HCT116 (cell line): ENCODE data around the gene GNLY. TPM values are rescaled to one million over a fixed set of nuclear protein-coding genes. Genes with fewer than 3 reads are reported as not detected.

ENCODE experiments used
- ATAC-seq: fragments of 200-7000 bp; cut with Tn5 transposase; 2 replicates; pipeline ENCODE4 v1.9.1; 2020; ENCODE audit warnings: mild to moderate bottlenecking, moderate library complexity
- BruUV-seq: library from RNA; stranded (reverse); fragments of 400-500 nt; replicated peaks from 2 replicates; lab custom pipeline; 2021; lab: Mats Ljungman, UMichigan
- CTCF ChIA-PET: fragments of 300-600 bp; sonication (Branson Sonifier 250); formaldehyde crosslinking; loops from one replicate; lab custom pipeline; 2021; ENCODE audit warnings: antibody characterized with exemption; lab: Charles Lee
- POLR2A ChIA-PET: fragments of 300-600, 350-600 bp; sonication (Branson Sonifier 250); formaldehyde crosslinking; loops from one replicate; lab custom pipeline; 2021; ENCODE audit warnings: antibody characterized with exemption; lab: Charles Lee
- RAD21 ChIA-PET, 2 experiments: fragments of 300-600 bp; sonication (Branson Sonifier 250); formaldehyde crosslinking; loops; one replicate each; lab custom pipeline; 2023; ENCODE audit warnings: low total read pairs in 2 of 2; ENCODE audit not compliant: uncharacterized antibody in 2 of 2, unreplicated experiment in 2 of 2, low non-redundant PET in 1 of 2; lab: Charles Lee
- DNase-seq: peaks from one replicate; pipeline ENCODE4 v3.0.0-alpha.2; 2010; ENCODE audit warnings: low read depth, low spot score
- H2AFZ ChIP-seq: fragments of 200-600 bp; shearing (Covaris generic), sonication (generic); 2 replicates; pipeline ENCODE4 v1.6.1; 2017; ENCODE audit warnings: low read depth, mixed run types, mixed read lengths, antibody characterized with exemption, low read length; ENCODE audit not compliant: poor library complexity, severe bottlenecking
- H3K27ac ChIP-seq: 2 replicates; pipeline ENCODE4 v1.5.1; 2012; ENCODE audit warnings: low read depth, low read length
- H3K27me3 ChIP-seq: fragments of 200-600 bp; sonication (generic); 2 replicates; pipeline ENCODE4 v1.6.1; 2016; ENCODE audit warnings: mixed run types, low read length, mixed read lengths; ENCODE audit not compliant: insufficient read depth
- H3K36me3 ChIP-seq, 2 experiments: fragments of 200-500 bp in 1 of 2; fragments of 200-600 bp in 1 of 2; sonication (Bioruptor generic) in 1 of 2; sonication (generic) in 1 of 2; 2 replicates each; pipeline versions ENCODE4 v1.5.1 to v1.6.1; 2014 to 2016; ENCODE audit warnings: low read length in 2 of 2, inconsistent platforms in 1 of 2, mixed read lengths in 1 of 2, mixed run types in 1 of 2; ENCODE audit not compliant: insufficient read depth in 2 of 2, control insufficient read depth in 1 of 2
- H3K4me1 ChIP-seq, 2 experiments: fragments of 200-600 bp in 1 of 2; sonication (generic) in 1 of 2; 2 replicates each; pipeline versions ENCODE4 v1.5.1 to v1.6.1; 2012 to 2017; ENCODE audit warnings: low read length in 2 of 2, inconsistent platforms in 1 of 2, mild to moderate bottlenecking in 1 of 2, mixed read lengths in 1 of 2, mixed run types in 1 of 2, moderate library complexity in 1 of 2; ENCODE audit not compliant: insufficient read depth in 2 of 2, control insufficient read depth in 1 of 2
- H3K4me2 ChIP-seq: fragments of 200-600 bp; sonication (generic); 2 replicates; pipeline ENCODE4 v1.6.1; 2017; ENCODE audit warnings: mixed run types, low read length, mixed read lengths
- H3K4me3 ChIP-seq, 2 experiments: fragments of 200-600 bp in 1 of 2; sonication (generic) in 1 of 2; replicated peaks in 1 of 2; 2 replicates each; pipeline ENCODE4 v1.5.1; 2011 to 2016; ENCODE audit warnings: low read length in 2 of 2, control low read depth in 1 of 2, low read depth in 1 of 2, mild to moderate bottlenecking in 1 of 2, mixed read lengths in 1 of 2, mixed run types in 1 of 2
- H3K79me2 ChIP-seq: fragments of 200-600 bp; sonication (generic); 2 replicates; pipeline ENCODE4 v1.6.1; 2017; ENCODE audit warnings: mild to moderate bottlenecking, mixed run types, low read length, moderate library complexity, mixed read lengths; ENCODE audit not compliant: insufficient read depth
- H3K9ac ChIP-seq: fragments of 200-600 bp; sonication (generic); 2 replicates; pipeline ENCODE4 v1.6.1; 2016; ENCODE audit warnings: low read length, mixed read lengths
- H3K9me2 ChIP-seq: fragments of 200-600 bp; sonication (generic), shearing (Covaris generic); 2 replicates; pipeline ENCODE4 v1.6.1; 2017; ENCODE audit warnings: mixed run types, mild to moderate bottlenecking, moderate library complexity; ENCODE audit not compliant: insufficient read depth
- H3K9me3 ChIP-seq, 2 experiments: fragments of 200-500 bp in 1 of 2; fragments of 200-600 bp in 1 of 2; sonication (Bioruptor generic) in 1 of 2; sonication (generic) in 1 of 2; 2 replicates each; pipeline ENCODE4 v1.6.1; 2014 to 2017; ENCODE audit warnings: low read length in 2 of 2, mixed read lengths in 2 of 2, inconsistent platforms in 1 of 2, low read depth in 1 of 2, mild to moderate bottlenecking in 1 of 2, mixed run types in 1 of 2, moderate library complexity in 1 of 2; ENCODE audit not compliant: control insufficient read depth in 1 of 2, insufficient read depth in 1 of 2
- H4K20me1 ChIP-seq: fragments of 200-600 bp; sonication (generic), shearing (Covaris generic); 2 replicates; pipeline ENCODE4 v1.6.1; 2017; ENCODE audit warnings: mixed run types, mild to moderate bottlenecking, moderate library complexity; ENCODE audit not compliant: insufficient read depth
- CBX3 ChIP-seq: IDR thresholded peaks from 2 replicates; pipeline ENCODE4 v1.6.1; 2012; ENCODE audit warnings: low read depth
- CEBPB ChIP-seq: IDR thresholded peaks from 2 replicates; pipeline ENCODE4 v1.6.1; 2012; ENCODE audit warnings: low read depth
- CTCF ChIP-seq, 3 experiments: fragments of 200-600 bp in 1 of 3; sonication (generic) in 1 of 3; IDR thresholded peaks in 2 of 3; conservative IDR thresholded peaks in 1 of 3; 2 replicates each; pipeline ENCODE4 v1.5.1; 2012 to 2017; ENCODE audit warnings: low read depth in 2 of 3, low read length in 2 of 3, antibody characterized with exemption in 1 of 3, borderline replicate concordance in 1 of 3, control low read depth in 1 of 3, mild to moderate bottlenecking in 1 of 3, mixed read lengths in 1 of 3, mixed run types in 1 of 3, moderate library complexity in 1 of 3; ENCODE audit not compliant: insufficient read depth in 1 of 3
- EGR1 ChIP-seq: IDR thresholded peaks from 2 replicates; pipeline ENCODE4 v1.6.1; 2012; ENCODE audit warnings: low read depth
- ELF1 ChIP-seq: IDR thresholded peaks from 2 replicates; pipeline ENCODE4 v1.6.1; 2012; ENCODE audit warnings: low read depth, borderline replicate concordance
- FOSL1 ChIP-seq: IDR thresholded peaks from 2 replicates; pipeline ENCODE4 v1.6.1; 2012; ENCODE audit warnings: low read depth
- MAX ChIP-seq: IDR thresholded peaks from 2 replicates; pipeline ENCODE4 v1.6.1; 2012
- POLR2A ChIP-seq: IDR thresholded peaks from 2 replicates; pipeline ENCODE4 v1.7.0; 2011; ENCODE audit warnings: borderline replicate concordance; ENCODE audit not compliant: insufficient read depth, insufficient read length; ENCODE audit errors: extremely low read depth
- RAD21 ChIP-seq: IDR thresholded peaks from 2 replicates; pipeline ENCODE4 v1.6.1; 2012; ENCODE audit warnings: low read depth, mild to moderate bottlenecking
- SP1 ChIP-seq: IDR thresholded peaks from 2 replicates; pipeline ENCODE4 v1.6.1; 2012; ENCODE audit warnings: low read depth
- SRF ChIP-seq: IDR thresholded peaks from 2 replicates; pipeline ENCODE4 v1.6.1; 2012; ENCODE audit warnings: low read depth
- ZBTB33 ChIP-seq: IDR thresholded peaks from 2 replicates; pipeline ENCODE4 v1.6.1; 2011; ENCODE audit warnings: mild to moderate bottlenecking, low read length, moderate library complexity; ENCODE audit not compliant: insufficient replicate concordance; ENCODE audit errors: extremely low read depth
- ZFX ChIP-seq: fragments of 450-650 bp; IDR thresholded peaks from 2 replicates; pipeline ENCODE4 v1.6.1; 2017
- intact Hi-C: fragments of 100-400 bp; cut with micrococcal nuclease; formaldehyde crosslinking; loops from 2 replicates; pipeline ENCODE4 v1.10.0; 2022
- total RNA-seq: library from RNA; stranded (reverse); gene quantifications from one replicate; pipeline ENCODE4 v1.2.1, GENCODE V29; 2021; ENCODE audit not compliant: unreplicated experiment

Gene GNLY
- total RNA-seq, 1 experiment from 2014 or later, result 0.74 TPM

GRCh38 chr2:85666435-85667316 lies 27.5 kb upstream of the GNLY start:
- H3K27me3 ChIP-seq, result no peaks in the 10 kb centered on the region
- TF ChIP-seq POLR2A (no peak), ELF1 (no peak), CEBPB (no peak)
- TF ChIP-seq, all 23 proteins: peak for 0
- ATAC-seq (no peak), DNase-seq (no peak)
- H3K9me2 ChIP-seq, result no peaks in the 10 kb centered on the region
- no peaks in the 10 kb centered on the region for H4K20me1 ChIP-seq
- intact Hi-C loops, result no loop called here
- H3K79me2 ChIP-seq, result no peaks in the 10 kb centered on the region
- CTCF ChIA-PET, result interaction anchor here (1.2 kb wide), 1 partner anchor 30 kb away, joined by 3 read pairs; no protein-coding TSS in a partner anchor
- no peak overlapping the region for H2AFZ ChIP-seq
- H3K4me1 ChIP-seq, result peaks cover 0 to 15% of the 10 kb centered on the region in 2 experiments; a peak in 2 of 4 replicates
- RAD21 ChIA-PET, result interaction anchor here in 1 of 2 experiments (0.7 kb wide), 1 partner anchor 18 kb away, joined by 3 read pairs; no protein-coding TSS in a partner anchor
- no peak overlapping the region for H3K27ac ChIP-seq
- H3K36me3 ChIP-seq, result no peaks in the 10 kb centered on the region
- H3K9me3 ChIP-seq, result no peaks in the 10 kb centered on the region
- no peak overlapping the region for H3K4me2 ChIP-seq
- H3K4me3 ChIP-seq, result no peak overlapping the region
- no TSS peak for BruUV-seq
- POLR2A ChIA-PET, result no interaction called here
- H3K9ac ChIP-seq, result no peak overlapping the region

GRCh38 chr2:85667561-85668008 lies 26.6 kb upstream of the GNLY start:
- no peaks in the 10 kb centered on the region for H3K36me3 ChIP-seq
- no peak overlapping the region for H3K9ac ChIP-seq
- intact Hi-C loops, result no loop called here
- CTCF ChIA-PET, result interaction anchor here (1.6 kb wide), 1 partner anchor 31 kb away, joined by 5 read pairs; no protein-coding TSS in a partner anchor
- ATAC-seq (no peak), DNase-seq (no peak)
- RAD21 ChIA-PET, result no interaction called here
- H3K27ac ChIP-seq, result no peak overlapping the region
- POLR2A ChIA-PET, result no interaction called here
- H2AFZ ChIP-seq, result no peak overlapping the region
- H3K9me2 ChIP-seq, result no peaks in the 10 kb centered on the region
- H4K20me1 ChIP-seq, result no peaks in the 10 kb centered on the region
- no peaks in the 10 kb centered on the region for H3K27me3 ChIP-seq
- no peak overlapping the region for H3K4me3 ChIP-seq
- H3K79me2 ChIP-seq, result no peaks in the 10 kb centered on the region
- peaks cover 0 to 8% of the 10 kb centered on the region in 2 experiments; a peak in 1 of 4 replicates for H3K4me1 ChIP-seq
- H3K4me2 ChIP-seq, result no peak overlapping the region
- H3K9me3 ChIP-seq, result no peaks in the 10 kb centered on the region
- BruUV-seq, result no TSS peak
- TF ChIP-seq CTCF (IDR thresholded peaks at IDR 0.05 in 2 of 3, conservative IDR thresholded peaks at IDR 0.05 in 1 of 3; ENCODE audit: borderline replicate concordance in 1 of 3, insufficient read depth in 1 of 3, low read depth in 2 of 3, low read length in 2 of 3), result no peak
- TF ChIP-seq SRF, result no peak
- TF ChIP-seq FOSL1, result no peak
- TF ChIP-seq ELF1, result no peak
- no peak for TF ChIP-seq EGR1
- TF ChIP-seq ZFX, result no peak
- no peak for TF ChIP-seq POLR2A
- TF ChIP-seq MAX, result no peak
- no peak for TF ChIP-seq CBX3
- TF ChIP-seq CEBPB, result no peak
- TF ChIP-seq SP1, result no peak
- TF ChIP-seq ZBTB33, result no peak
- TF ChIP-seq RAD21, result no peak
